ENCODE results near the gene KLF4. TPM values are rescaled to one million over a fixed set of nuclear protein-coding genes. Genes with fewer than 3 reads are reported as not detected.

KLF4 gene
- total RNA-seq, 2 experiments from 2014 or later, result not detected

DNA sequence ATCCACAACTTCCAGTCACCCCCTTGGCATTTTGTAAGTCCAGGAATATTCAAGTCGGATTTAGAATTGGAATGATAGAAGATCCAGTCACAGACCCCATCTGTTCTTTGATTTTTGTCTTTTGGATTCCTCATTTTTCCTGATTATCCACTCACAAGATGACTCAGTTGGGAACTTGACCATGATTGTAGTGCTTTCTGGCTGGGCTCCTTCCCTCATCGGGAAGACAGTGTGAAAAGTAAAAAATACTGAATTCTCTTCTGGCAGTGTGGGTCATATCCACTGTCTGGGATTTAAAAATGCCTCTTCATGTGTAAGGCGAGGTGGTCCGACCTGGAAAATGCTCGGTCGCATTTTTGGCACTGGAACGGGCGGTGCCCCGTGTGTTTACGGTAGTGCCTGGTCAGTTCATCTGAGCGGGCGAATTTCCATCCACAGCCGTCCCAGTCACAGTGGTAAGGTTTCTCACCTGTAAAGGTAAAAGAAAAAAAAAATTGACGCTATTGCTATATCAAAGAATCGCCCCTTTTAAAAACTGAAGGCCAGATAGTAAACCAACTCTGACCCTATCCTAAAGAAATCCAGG lies 4.0 kb downstream of the KLF4 start:
- H3K9me3 ChIP-seq (ENCODE audit: low read length), result no peaks in the 10 kb centered on the region
- no peak overlapping the region for H3K4me2 ChIP-seq (ENCODE audit: low read length)
- H3K27ac ChIP-seq (ENCODE audit: low read depth, low read length, poor library complexity, severe bottlenecking), result no peak overlapping the region
- H4K20me1 ChIP-seq (ENCODE audit: insufficient read depth, low read length), result no peaks in the 10 kb centered on the region
- intact Hi-C loops (cut with micrococcal nuclease; ENCODE audit: unreplicated experiment), result no loop called here
- no peaks in the 10 kb centered on the region for H3K4me1 ChIP-seq (ENCODE audit: insufficient read depth, low read length, poor library complexity, severe bottlenecking)
- no TSS peak for BruUV-seq (replicated peaks)
- H3K79me2 ChIP-seq (ENCODE audit: insufficient read depth, low read depth, low read length), result no peaks in the 10 kb centered on the region
- no peak overlapping the region for H3K4me3 ChIP-seq (ENCODE audit: low read depth, low read length, poor library complexity, severe bottlenecking)
- ChIA-PET POLR2A (no interaction called here), CTCF (ENCODE audit: unreplicated experiment) (no interaction called here)
- H3K36me3 ChIP-seq (ENCODE audit: insufficient read depth, low read length), result no peaks in the 10 kb centered on the region
- no peaks in the 10 kb centered on the region for H3K9me2 ChIP-seq (ENCODE audit: insufficient read depth, low read length)
- DNase-seq (ENCODE audit: low spot score), result no peak
- H2AFZ ChIP-seq (ENCODE audit: low read length), result no peak overlapping the region
- TF ChIP-seq, protein P1, sequence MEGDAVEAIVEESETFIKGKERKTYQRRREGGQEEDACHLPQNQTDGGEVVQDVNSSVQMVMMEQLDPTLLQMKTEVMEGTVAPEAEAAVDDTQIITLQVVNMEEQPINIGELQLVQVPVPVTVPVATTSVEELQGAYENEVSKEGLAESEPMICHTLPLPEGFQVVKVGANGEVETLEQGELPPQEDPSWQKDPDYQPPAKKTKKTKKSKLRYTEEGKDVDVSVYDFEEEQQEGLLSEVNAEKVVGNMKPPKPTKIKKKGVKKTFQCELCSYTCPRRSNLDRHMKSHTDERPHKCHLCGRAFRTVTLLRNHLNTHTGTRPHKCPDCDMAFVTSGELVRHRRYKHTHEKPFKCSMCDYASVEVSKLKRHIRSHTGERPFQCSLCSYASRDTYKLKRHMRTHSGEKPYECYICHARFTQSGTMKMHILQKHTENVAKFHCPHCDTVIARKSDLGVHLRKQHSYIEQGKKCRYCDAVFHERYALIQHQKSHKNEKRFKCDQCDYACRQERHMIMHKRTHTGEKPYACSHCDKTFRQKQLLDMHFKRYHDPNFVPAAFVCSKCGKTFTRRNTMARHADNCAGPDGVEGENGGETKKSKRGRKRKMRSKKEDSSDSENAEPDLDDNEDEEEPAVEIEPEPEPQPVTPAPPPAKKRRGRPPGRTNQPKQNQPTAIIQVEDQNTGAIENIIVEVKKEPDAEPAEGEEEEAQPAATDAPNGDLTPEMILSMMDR (conservative IDR thresholded peaks at IDR 0.05; ENCODE audit: low read length), result no peak
- TF ChIP-seq EZH2phosphoT487 (IDR thresholded peaks at IDR 0.05; ENCODE audit: borderline replicate concordance, low read depth, low read length), result no peak

DNA sequence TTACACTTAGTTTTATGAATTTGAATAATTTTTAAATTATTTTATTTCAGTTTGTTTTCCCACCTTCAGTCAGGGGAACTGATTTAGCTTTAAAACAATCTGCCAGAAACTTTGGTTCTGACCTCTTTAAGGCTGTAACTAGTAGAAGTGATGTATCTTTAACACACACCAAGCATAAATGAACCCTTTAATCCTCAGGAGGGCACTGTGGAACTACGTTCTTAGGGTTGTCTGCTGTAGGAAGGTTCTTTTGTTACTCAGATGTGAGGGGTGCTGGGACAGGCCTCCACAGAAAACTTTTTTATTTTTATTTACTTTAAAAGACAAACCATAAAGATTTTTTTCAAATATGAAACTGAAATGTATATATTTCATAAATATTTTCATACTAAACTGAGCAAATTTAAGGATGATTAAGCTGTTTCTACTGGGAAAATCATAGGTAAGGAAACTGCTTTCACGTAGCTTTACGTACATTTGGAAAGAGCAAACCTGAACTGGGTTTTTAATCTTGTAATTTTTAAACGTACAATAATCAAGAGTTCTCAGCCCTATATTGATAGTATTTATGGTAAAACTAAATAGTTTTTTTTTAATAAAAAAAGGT lies 5.3 kb downstream of the KLF4 start:
- no peaks in the 10 kb centered on the region for H4K20me1 ChIP-seq (ENCODE audit: insufficient read depth, low read length)
- DNase-seq (ENCODE audit: low spot score), result peak; percentile 21
- POLR2A ChIA-PET, result no interaction called here

DNA sequence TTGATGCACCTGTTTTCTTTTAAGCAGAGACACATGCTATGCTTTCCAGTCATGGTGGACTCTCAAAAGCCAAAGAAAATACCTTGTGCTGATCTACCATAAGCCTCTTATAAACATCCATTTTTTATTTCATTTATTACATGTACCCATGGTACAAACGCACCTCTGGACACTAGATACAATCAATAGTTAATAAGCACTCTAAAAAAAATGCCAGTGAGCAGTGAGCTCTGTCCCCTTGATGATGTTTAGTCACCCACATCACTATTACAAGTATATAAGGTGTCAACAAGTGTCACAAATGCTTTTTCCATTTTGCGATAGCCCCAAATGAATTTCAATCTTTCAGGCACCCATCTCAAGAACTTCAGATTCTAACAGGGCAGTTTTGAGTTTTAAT lies 5.9 kb downstream of the KLF4 start:
- CTCF ChIA-PET (ENCODE audit: unreplicated experiment), result no interaction called here
- H3K9me2 ChIP-seq (ENCODE audit: insufficient read depth, low read length), result no peaks in the 10 kb centered on the region
- no peaks in the 10 kb centered on the region for H3K36me3 ChIP-seq (ENCODE audit: insufficient read depth, low read length)
- no TSS peak for BruUV-seq (replicated peaks)
- no peak overlapping the region for H3K4me3 ChIP-seq (ENCODE audit: low read depth, low read length, poor library complexity, severe bottlenecking)
- POLR2A ChIA-PET, result no interaction called here
- intact Hi-C loops (cut with micrococcal nuclease; ENCODE audit: unreplicated experiment), result no loop called here
- no peak overlapping the region for H3K4me2 ChIP-seq (ENCODE audit: low read length)
- TF ChIP-seq, protein P1 (conservative IDR thresholded peaks at IDR 0.05; ENCODE audit: low read length), result no peak
- TF ChIP-seq EZH2phosphoT487 (IDR thresholded peaks at IDR 0.05; ENCODE audit: borderline replicate concordance, low read depth, low read length), result no peak
- no peak for DNase-seq (ENCODE audit: low spot score)
- H3K9me3 ChIP-seq (ENCODE audit: low read length), result no peaks in the 10 kb centered on the region
- H3K79me2 ChIP-seq (ENCODE audit: insufficient read depth, low read depth, low read length), result no peaks in the 10 kb centered on the region
- H4K20me1 ChIP-seq (ENCODE audit: insufficient read depth, low read length), result no peaks in the 10 kb centered on the region
- no peak overlapping the region for H2AFZ ChIP-seq (ENCODE audit: low read length)
- no peak overlapping the region for H3K27ac ChIP-seq (ENCODE audit: low read depth, low read length, poor library complexity, severe bottlenecking)
- no peaks in the 10 kb centered on the region for H3K4me1 ChIP-seq (ENCODE audit: insufficient read depth, low read length, poor library complexity, severe bottlenecking)

More for the DNA sequence above, 5.3 kb downstream of the KLF4 start:
- no peak for TF ChIP-seq EZH2phosphoT487 (IDR thresholded peaks at IDR 0.05; ENCODE audit: borderline replicate concordance, low read depth, low read length)
- TF ChIP-seq, protein P1 (conservative IDR thresholded peaks at IDR 0.05; ENCODE audit: low read length), result peak; percentile 68
- Histone ChIP-seq H3K36me3 (ENCODE audit: insufficient read depth, low read length) (no peaks in the 10 kb centered on the region), H3K9me2 (ENCODE audit: insufficient read depth, low read length) (no peaks in the 10 kb centered on the region), H3K27ac (ENCODE audit: low read depth, low read length, poor library complexity, severe bottlenecking) (no peak overlapping the region), H3K79me2 (ENCODE audit: insufficient read depth, low read depth, low read length) (no peaks in the 10 kb centered on the region), H3K4me1 (ENCODE audit: insufficient read depth, low read length, poor library complexity, severe bottlenecking) (no peaks in the 10 kb centered on the region), H3K4me2 (ENCODE audit: low read length) (no peak overlapping the region), H2AFZ (ENCODE audit: low read length) (no peak overlapping the region), H3K4me3 (ENCODE audit: low read depth, low read length, poor library complexity, severe bottlenecking) (no peak overlapping the region), H3K9me3 (ENCODE audit: low read length) (no peaks in the 10 kb centered on the region)
- BruUV-seq (replicated peaks), result no TSS peak
- intact Hi-C loops (cut with micrococcal nuclease; ENCODE audit: unreplicated experiment), result no loop called here
- CTCF ChIA-PET (ENCODE audit: unreplicated experiment), result no interaction called here
